Neural cell (in vitro differentiated cells): Measurements from ENCODE around the gene COG2. TPM values are rescaled to one million over a fixed set of nuclear protein-coding genes. Genes with fewer than 3 reads are reported as not detected.

Experiments
- H2AFZ ChIP-seq: fragments of 200-600, 300-800 bp; sonication (generic), shearing (Covaris generic); 2 replicates; pipeline ENCODE4 v1.6.0; 2014; ENCODE audit warnings: low read depth, mild to moderate bottlenecking, antibody characterized with exemption, low read length, moderate library complexity
- H3F3A ChIP-seq: fragments of 200-600 bp; shearing (Covaris generic); 2 replicates; pipeline ENCODE4 v1.6.1; 2016; ENCODE audit warnings: mild to moderate bottlenecking, moderate library complexity, mixed read lengths, antibody characterized with exemption, low read length; ENCODE audit not compliant: insufficient read depth, poor library complexity, severe bottlenecking
- H3K27ac ChIP-seq: fragments of 200-600, 300-800 bp; sonication (generic), shearing (Covaris generic); 2 replicates; pipeline ENCODE4 v1.5.1; 2014; ENCODE audit warnings: mild to moderate bottlenecking, low read length, moderate library complexity
- H3K27me3 ChIP-seq: fragments of 300-800, 200-600 bp; sonication (generic), shearing (Covaris generic); 2 replicates; pipeline ENCODE4 v1.6.0; 2014; ENCODE audit warnings: mild to moderate bottlenecking, low read depth, low read length, moderate library complexity; ENCODE audit not compliant: insufficient read depth
- H3K36me3 ChIP-seq: fragments of 300-800, 200-600 bp; sonication (generic), shearing (Covaris generic); 2 replicates; pipeline ENCODE4 v1.5.1; 2014; ENCODE audit warnings: mild to moderate bottlenecking, antibody characterized with exemption, low read length, moderate library complexity; ENCODE audit not compliant: insufficient read depth
- H3K4me2 ChIP-seq: fragments of 300-800, 200-600 bp; sonication (generic), shearing (Covaris generic); 2 replicates; pipeline ENCODE4 v1.6.0; 2014; ENCODE audit warnings: mild to moderate bottlenecking, low read length
- H3K4me3 ChIP-seq: fragments of 300-800, 200-600 bp; sonication (generic), shearing (Covaris generic); 2 replicates; pipeline ENCODE4 v1.5.1; 2014; ENCODE audit warnings: mild to moderate bottlenecking, low read length, moderate library complexity
- H3K79me2 ChIP-seq: fragments of 200-600 bp; shearing (Covaris generic); replicated peaks from 2 replicates; pipeline ENCODE4 v1.6.0; 2014; ENCODE audit warnings: mild to moderate bottlenecking, low read length, moderate library complexity; ENCODE audit not compliant: insufficient read depth
- H3K9ac ChIP-seq: fragments of 300-800, 200-600 bp; sonication (generic), shearing (Covaris generic); 2 replicates; pipeline ENCODE4 v1.6.1; 2016; ENCODE audit warnings: mild to moderate bottlenecking, low read length, mixed read lengths
- H3K9me2 ChIP-seq: fragments of 200-600 bp; shearing (Covaris generic); 2 replicates; pipeline ENCODE4 v1.6.1; 2016; ENCODE audit warnings: mild to moderate bottlenecking, low read length, mixed read lengths; ENCODE audit not compliant: insufficient read depth
- H3K9me3 ChIP-seq: fragments of 200-600, 300-800 bp; sonication (generic), shearing (Covaris generic); 2 replicates; pipeline ENCODE4 v1.6.1; 2016; ENCODE audit warnings: mild to moderate bottlenecking, mixed run types, low read length, moderate library complexity, mixed read lengths
- H4K20me1 ChIP-seq: fragments of 200-600 bp; shearing (Covaris generic); 2 replicates; pipeline ENCODE4 v1.6.1; 2016; ENCODE audit warnings: mild to moderate bottlenecking, mixed run types; ENCODE audit not compliant: insufficient read depth
- CTCF ChIP-seq: fragments of 450-650 bp; IDR thresholded peaks from 2 replicates; pipeline ENCODE4 v1.5.1; 2014; ENCODE audit warnings: antibody characterized with exemption, mild to moderate bottlenecking, moderate library complexity; ENCODE audit not compliant: poor library complexity, severe bottlenecking
- EP300 ChIP-seq: fragments of 450-650 bp; conservative IDR thresholded peaks from 2 replicates; pipeline ENCODE4 v1.6.1; 2014; ENCODE audit warnings: antibody characterized with exemption, mild to moderate bottlenecking, moderate library complexity; ENCODE audit not compliant: poor library complexity, severe bottlenecking
- EZH2 ChIP-seq: fragments of 200-600, 300-800 bp; shearing (Covaris generic), sonication (generic); IDR thresholded peaks from 2 replicates; pipeline ENCODE4 v1.6.1; 2014; ENCODE audit warnings: antibody characterized with exemption, low read length, borderline replicate concordance, mild to moderate bottlenecking; ENCODE audit not compliant: insufficient read depth, poor library complexity, severe bottlenecking
- MXI1 ChIP-seq: fragments of 450-650 bp; conservative IDR thresholded peaks from 2 replicates; pipeline ENCODE4 v1.6.1; 2014; ENCODE audit warnings: antibody characterized with exemption, mild to moderate bottlenecking; ENCODE audit not compliant: poor library complexity, severe bottlenecking
- POLR2AphosphoS5 ChIP-seq: IDR thresholded peaks from 2 replicates; pipeline ENCODE4 v1.6.1; 2012
- RAD21 ChIP-seq: fragments of 450-650 bp; conservative IDR thresholded peaks from 2 replicates; pipeline ENCODE4 v1.6.1; 2014; ENCODE audit warnings: antibody characterized with exemption, mild to moderate bottlenecking, moderate library complexity
- REST ChIP-seq: IDR thresholded peaks from 2 replicates; pipeline ENCODE4 v1.6.1; 2012; ENCODE audit warnings: borderline replicate concordance
- SMC3 ChIP-seq: fragments of 450-650 bp; conservative IDR thresholded peaks from 2 replicates; pipeline ENCODE4 v1.6.1; 2014; ENCODE audit warnings: antibody characterized with exemption, mild to moderate bottlenecking, moderate library complexity; ENCODE audit not compliant: poor library complexity
- TAF1 ChIP-seq: IDR thresholded peaks from 2 replicates; pipeline ENCODE4 v1.6.1; 2012; ENCODE audit warnings: low read depth
- polyA plus RNA-seq: library from polyadenylated mRNA; depleted of rRNA; stranded (reverse); fragments of >200 nt; gene quantifications from 2 replicates; pipeline ENCODE4 v1.2.3, GENCODE V29; 2014

The COG2 gene
- polyA plus RNA-seq, 1 donor from 2014 or later: 14.5 TPM

GRCh38 chr1:230611128-230611877, 31.0 kb upstream of the COG2 start:
- Histone ChIP-seq H3K36me3 (no peaks in the 10 kb centered on the region), H3K27me3 (no peaks in the 10 kb centered on the region), H3K4me3 (no peak overlapping the region), H3K9me3 (no peaks in the 10 kb centered on the region), H3K9me2 (no peaks in the 10 kb centered on the region), H3F3A (no peaks in the 10 kb centered on the region), H3K9ac (no peak overlapping the region), H3K27ac (no peak overlapping the region), H3K4me2 (no peak overlapping the region), H3K79me2 (no peaks in the 10 kb centered on the region), H4K20me1 (no peaks in the 10 kb centered on the region), H2AFZ (no peak overlapping the region)
- TF ChIP-seq REST: no peak
- TF ChIP-seq RAD21: no peak
- no peak for TF ChIP-seq CTCF
- TF ChIP-seq POLR2AphosphoS5: no peak
- no peak for TF ChIP-seq MXI1

- no peaks in the 10 kb centered on the region for H3K9me2 ChIP-seq
- no peaks in the 10 kb centered on the region for H3K79me2 ChIP-seq
- no peak overlapping the region for H3K27ac ChIP-seq
- H2AFZ ChIP-seq: no peak overlapping the region
- H3K36me3 ChIP-seq: no peaks in the 10 kb centered on the region
- H3F3A ChIP-seq: no peaks in the 10 kb centered on the region
- H4K20me1 ChIP-seq: no peaks in the 10 kb centered on the region
- no peak overlapping the region for H3K4me3 ChIP-seq
- no peak for TF ChIP-seq CTCF
- TF ChIP-seq POLR2AphosphoS5: no peak
- no peak for TF ChIP-seq EZH2
- TF ChIP-seq TAF1: no peak
- no peak for TF ChIP-seq MXI1
- no peak for TF ChIP-seq SMC3
- TF ChIP-seq REST: no peak
- no peak for TF ChIP-seq RAD21
- no peak for TF ChIP-seq EP300
- H3K9ac ChIP-seq: no peak overlapping the region
- H3K9me3 ChIP-seq: no peaks in the 10 kb centered on the region
- H3K27me3 ChIP-seq: no peaks in the 10 kb centered on the region
- H3K4me2 ChIP-seq: no peak overlapping the region
Observed at GRCh38 chr1:230611878-230612235, 30.4 kb upstream of the COG2 start.
